Vagina (tissue), 2 donors: Measurements from ENCODE around the gene OR2AJ1. TPM values are rescaled to one million over a fixed set of nuclear protein-coding genes. Genes with fewer than 3 reads are reported as not detected.

Source experiments
- DNase-seq, 2 donors: peaks; one replicate each; pipeline ENCODE4 v3.0.0-alpha.2; 2017; ENCODE audit errors: extremely low spot score in 2 of 2
- H3K27ac ChIP-seq: fragments of 200-600 bp; sonication (generic); one replicate; pipeline ENCODE4 v1.5.1; 2019
- H3K27me3 ChIP-seq: fragments of 200-600 bp; sonication (generic); one replicate; pipeline ENCODE4 v1.5.1; 2019
- H3K36me3 ChIP-seq, 2 donors: fragments of 200-600 bp; sonication (generic); one replicate each; pipeline ENCODE4 v1.5.1; 2017 to 2019
- H3K4me1 ChIP-seq: fragments of 200-600 bp; sonication (generic); one replicate; pipeline ENCODE4 v1.5.1; 2019
- H3K4me3 ChIP-seq, 2 donors: fragments of 200-600 bp; sonication (generic); 1 replicate in 1 of 2; 2 replicates in 1 of 2; pipeline ENCODE4 v1.5.1; 2016 to 2019
- H3K9me3 ChIP-seq: fragments of 200-600 bp; sonication (generic); one replicate; pipeline ENCODE4 v1.5.1; 2019
- CTCF ChIP-seq, 3 experiments: fragments of 450-650 bp in 2 of 3; fragments of 200-600 bp in 1 of 3; sonication (generic) in 1 of 3; IDR thresholded peaks; one replicate each; pipeline ENCODE4 v1.5.1; 2017 to 2019; ENCODE audit warnings: antibody characterized with exemption in 3 of 3, mild to moderate bottlenecking in 2 of 3, moderate library complexity in 2 of 3
- POLR2A ChIP-seq, 2 donors: fragments of 450-650 bp; IDR thresholded peaks; one replicate each; pipeline ENCODE4 v1.6.1; 2017; ENCODE audit warnings: antibody characterized with exemption in 2 of 2, mild to moderate bottlenecking in 2 of 2, moderate library complexity in 2 of 2
- POLR2AphosphoS5 ChIP-seq, 2 donors: sonication (generic); formaldehyde crosslinking; IDR thresholded peaks; one replicate each; pipeline ENCODE4 v1.9.0; 2017; ENCODE audit warnings: antibody characterized with exemption in 2 of 2, mild to moderate bottlenecking in 2 of 2, low read depth in 1 of 2; ENCODE audit not compliant: insufficient read depth in 1 of 2
- intact Hi-C: fragments of 100-400 bp; cut with DNase I; formaldehyde crosslinking; loops from one replicate; pipeline ENCODE4 v1.15.1; 2023
- total RNA-seq: library from RNA; depleted of rRNA; stranded (reverse); fragments of >200 nt; gene quantifications from one replicate; pipeline ENCODE4 v1.2.3, GENCODE V29; 2016

OR2AJ1 gene
- total RNA-seq, result not detected

- Histone ChIP-seq H3K4me1 (no peaks in the 10 kb centered on the region), H3K27me3 (no peaks in the 10 kb centered on the region), H3K36me3 (no peaks in the 10 kb centered on the region), H3K4me3 (no peak within 1 kb of the TSS), H3K27ac (no peak within 1 kb of the TSS), H3K9me3 (no peaks in the 10 kb centered on the region)
- DNase-seq, result no peak
- intact Hi-C loops, result no loop called here
- no peak for TF ChIP-seq POLR2AphosphoS5 (IDR thresholded peaks at IDR 0.05; ENCODE audit: insufficient read depth in 1 of 2, low read depth in 1 of 2)
- no peak for TF ChIP-seq CTCF (IDR thresholded peaks at IDR 0.05)
- no peak for TF ChIP-seq POLR2A (IDR thresholded peaks at IDR 0.05)
Measured at GRCh38 chr1:247924868-247925267, at the start of gene OR2AJ1. Gene OR2AJ1, plus strand, starts transcription at chr1:247924889. Its CDS starts 8,880 bp downstream, at chr1:247933769.

- no peak overlapping the region for H3K4me3 ChIP-seq
- no peaks in the 10 kb centered on the region for H3K9me3 ChIP-seq
- no peak for DNase-seq
- intact Hi-C loops, result no loop called here
- H3K27ac ChIP-seq, result no peak overlapping the region
- TF ChIP-seq POLR2AphosphoS5 (IDR thresholded peaks at IDR 0.05; ENCODE audit: insufficient read depth in 1 of 2, low read depth in 1 of 2), result no peak
- TF ChIP-seq CTCF (IDR thresholded peaks at IDR 0.05), result no peak
- no peak for TF ChIP-seq POLR2A (IDR thresholded peaks at IDR 0.05)
- H3K27me3 ChIP-seq, result no peaks in the 10 kb centered on the region
- no peaks in the 10 kb centered on the region for H3K36me3 ChIP-seq
- no peaks in the 10 kb centered on the region for H3K4me1 ChIP-seq
Measured at GRCh38 chr1:247883346-247883745, 41.3 kb upstream of the OR2AJ1 start.

- Histone ChIP-seq H3K4me1 (no peaks in the 10 kb centered on the region), H3K27me3 (no peaks in the 10 kb centered on the region)
Measured at GRCh38 chr1:247884797-247885413, 39.8 kb upstream of the OR2AJ1 start.

GRCh38 chr1:247895163-247895637, 29.5 kb upstream of the OR2AJ1 start, which contains the start of gene OR2W3:
Gene OR2W3, plus strand, starts transcription at chr1:247895587. Its CDS starts 0 bp downstream, at chr1:247895587.
- no peaks in the 10 kb centered on the region for H3K4me1 ChIP-seq
- H3K9me3 ChIP-seq, result no peaks in the 10 kb centered on the region
- H3K27ac ChIP-seq, result no peak within 1 kb of the TSS
- H3K36me3 ChIP-seq, result no peaks in the 10 kb centered on the region
- no peaks in the 10 kb centered on the region for H3K27me3 ChIP-seq
- no peak within 1 kb of the TSS for H3K4me3 ChIP-seq
- TF ChIP-seq POLR2AphosphoS5 (IDR thresholded peaks at IDR 0.05; ENCODE audit: insufficient read depth in 1 of 2, low read depth in 1 of 2) (no peak), CTCF (IDR thresholded peaks at IDR 0.05) (no peak), POLR2A (IDR thresholded peaks at IDR 0.05) (no peak)
- no peak for DNase-seq
- intact Hi-C loops, result no loop called here

More at GRCh38 chr1:247884797-247885413, 39.8 kb upstream of the OR2AJ1 start:
- Histone ChIP-seq H3K27ac (no peak overlapping the region), H3K36me3 (no peaks in the 10 kb centered on the region), H3K9me3 (no peaks in the 10 kb centered on the region), H3K4me3 (no peak overlapping the region)
- DNase-seq, result no peak
- TF ChIP-seq CTCF (IDR thresholded peaks at IDR 0.05) (no peak), POLR2AphosphoS5 (IDR thresholded peaks at IDR 0.05; ENCODE audit: insufficient read depth in 1 of 2, low read depth in 1 of 2) (no peak), POLR2A (IDR thresholded peaks at IDR 0.05) (no peak)
- intact Hi-C loops, result no loop called here

GRCh38 chr1:247895976-247896375, 28.7 kb upstream of the OR2AJ1 start:
- intact Hi-C loops, result no loop called here
- H3K27ac ChIP-seq, result no peak overlapping the region

More at GRCh38 chr1:247895976-247896375, 28.7 kb upstream of the OR2AJ1 start:
- Histone ChIP-seq H3K9me3 (no peaks in the 10 kb centered on the region), H3K4me3 (no peak overlapping the region), H3K27me3 (no peaks in the 10 kb centered on the region), H3K36me3 (no peaks in the 10 kb centered on the region), H3K4me1 (no peaks in the 10 kb centered on the region)
- TF ChIP-seq POLR2A (IDR thresholded peaks at IDR 0.05) (no peak), POLR2AphosphoS5 (IDR thresholded peaks at IDR 0.05; ENCODE audit: insufficient read depth in 1 of 2, low read depth in 1 of 2) (no peak), CTCF (IDR thresholded peaks at IDR 0.05) (no peak)
- DNase-seq, result no peak
